NCI-H2196 (cell line): ENCODE results near the gene SCARB1.
A peak's percentile ranks its signal among the peaks of the same experiment; 100 is the strongest.

Experiments
- DNase-seq: peaks from one replicate; lab custom pipeline; 2025; ENCODE audit not compliant: unreplicated experiment; lab: John Stamatoyannopoulos, UW

Gene SCARB1

DNA sequence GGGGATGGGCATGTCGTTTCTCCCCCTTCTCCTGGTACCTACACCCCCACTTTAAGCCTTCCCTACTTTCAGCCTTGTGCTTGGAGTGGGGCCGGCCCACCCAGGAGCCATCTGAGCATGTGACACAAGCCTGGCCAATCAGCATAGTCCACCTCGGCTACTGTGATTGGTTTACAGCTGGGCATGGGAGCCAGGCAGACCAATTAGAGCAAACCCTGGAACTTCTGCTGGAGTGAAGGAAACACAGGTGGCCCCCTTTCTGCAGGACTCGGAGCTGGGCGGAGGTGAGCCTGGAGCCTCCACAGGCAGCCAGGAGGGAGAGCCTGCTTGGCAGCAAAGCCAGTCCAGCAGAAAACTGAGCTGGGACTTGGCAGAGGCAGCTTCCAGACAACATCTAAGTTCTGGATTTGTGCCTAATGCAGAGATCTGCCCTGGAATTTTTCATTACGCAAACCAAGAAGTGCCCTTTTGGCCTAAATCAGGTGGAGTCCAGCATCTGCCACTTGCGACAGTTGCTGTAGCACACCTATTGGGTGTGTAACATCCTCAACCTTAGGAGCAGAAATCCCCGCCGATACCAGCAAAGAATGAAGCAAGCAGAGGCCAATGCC is 59.5 kb downstream of the SCARB1 start:
- DNase-seq, result peak; percentile 66

GRCh38 chr12:124802361-124802760 is 61.3 kb downstream of the SCARB1 start:
- no peak for DNase-seq

GRCh38 chr12:124800506-124800905 is 63.2 kb downstream of the SCARB1 start:
- DNase-seq, result no peak

GRCh38 chr12:124797321-124797720 is 66.3 kb downstream of the SCARB1 start:
- DNase-seq, result no peak

- DNase-seq, result no peak
Observed at GRCh38 chr12:124796303-124796960, 67.2 kb downstream of the SCARB1 start.

DNA sequence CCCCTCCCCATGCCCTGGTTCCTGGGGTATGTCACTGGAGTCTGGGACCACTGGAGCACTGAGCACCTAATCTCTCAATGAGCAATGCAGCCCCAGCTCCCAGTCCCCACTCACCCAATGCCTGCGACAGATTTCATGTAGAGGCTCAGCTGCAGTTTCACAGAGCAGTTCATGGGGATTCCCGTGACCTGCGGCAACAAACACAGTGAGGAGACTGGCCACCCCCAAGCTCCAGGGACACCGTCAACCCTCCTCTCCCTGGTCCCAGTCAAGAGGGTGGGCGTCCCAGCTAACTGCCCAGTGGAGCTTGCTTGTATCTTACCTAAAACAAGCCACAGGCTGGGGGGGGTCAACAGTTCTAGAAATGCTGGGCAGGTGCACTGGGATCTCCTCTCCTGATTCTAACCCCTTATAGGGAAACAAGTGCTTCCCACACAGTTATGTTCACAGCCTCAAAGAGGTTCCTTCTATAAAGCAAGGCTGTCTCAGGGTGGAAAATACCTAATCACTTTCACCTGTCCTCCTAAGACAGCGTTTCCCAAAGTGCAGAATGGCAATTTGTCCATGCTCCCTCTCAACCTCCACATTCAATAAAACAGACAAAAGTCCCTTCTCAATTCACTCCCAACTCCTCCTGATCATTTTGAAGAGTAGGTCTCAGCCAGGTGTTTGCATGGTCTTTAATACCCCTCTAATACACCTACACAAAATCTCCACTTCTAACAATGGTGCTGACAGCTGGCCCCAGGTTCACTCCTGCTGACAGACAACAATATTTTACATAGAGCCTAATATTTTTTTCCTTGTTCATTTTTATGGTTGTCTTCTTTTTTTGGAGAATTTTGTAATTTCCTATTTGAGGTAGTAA is 68.3 kb downstream of the SCARB1 start:
- no peak for DNase-seq

DNA sequence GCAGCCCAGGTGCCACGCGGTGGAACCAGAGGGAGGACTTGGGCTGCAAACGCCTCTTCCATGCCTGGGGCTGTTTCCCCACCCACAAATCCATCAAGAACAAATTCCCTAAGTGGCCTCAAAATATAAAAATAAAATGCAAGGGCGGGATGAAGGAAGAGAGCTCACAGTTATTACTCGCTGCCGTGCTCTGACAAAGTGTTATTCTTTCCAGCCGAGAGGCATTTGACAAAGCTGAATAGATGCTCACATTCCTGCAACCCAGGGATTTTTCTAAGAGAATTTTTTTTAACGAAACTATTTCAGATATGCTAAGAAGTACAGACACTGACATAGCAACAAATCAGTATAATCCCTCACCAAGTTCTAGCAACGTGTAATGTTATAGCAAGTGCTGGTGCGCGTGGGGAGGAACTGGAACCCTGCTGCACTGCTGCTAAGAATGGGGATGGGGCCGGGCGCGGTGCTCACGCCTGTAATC is 70.7 kb downstream of the SCARB1 start:
- no peak for DNase-seq

DNA sequence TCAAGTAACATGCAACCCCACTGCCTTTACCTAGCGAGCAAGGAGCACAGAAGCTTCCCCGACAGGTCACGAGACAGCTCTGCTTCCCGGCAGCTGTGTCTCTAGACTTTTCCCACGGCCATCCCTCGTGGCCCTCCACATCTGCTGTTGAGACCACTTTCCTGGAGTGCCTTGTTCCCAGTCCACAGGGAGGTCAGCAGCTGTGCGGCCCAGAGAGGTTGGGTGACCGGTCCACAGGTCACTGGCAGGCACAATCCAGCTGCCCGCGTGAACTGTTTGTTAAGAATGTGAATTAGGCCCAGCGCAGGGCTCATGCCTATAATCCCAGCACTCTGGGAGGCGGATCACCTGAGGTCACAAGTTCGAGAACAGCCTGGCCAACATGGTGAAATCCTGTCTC is 71.5 kb downstream of the SCARB1 start:
- DNase-seq, result no peak

DNA sequence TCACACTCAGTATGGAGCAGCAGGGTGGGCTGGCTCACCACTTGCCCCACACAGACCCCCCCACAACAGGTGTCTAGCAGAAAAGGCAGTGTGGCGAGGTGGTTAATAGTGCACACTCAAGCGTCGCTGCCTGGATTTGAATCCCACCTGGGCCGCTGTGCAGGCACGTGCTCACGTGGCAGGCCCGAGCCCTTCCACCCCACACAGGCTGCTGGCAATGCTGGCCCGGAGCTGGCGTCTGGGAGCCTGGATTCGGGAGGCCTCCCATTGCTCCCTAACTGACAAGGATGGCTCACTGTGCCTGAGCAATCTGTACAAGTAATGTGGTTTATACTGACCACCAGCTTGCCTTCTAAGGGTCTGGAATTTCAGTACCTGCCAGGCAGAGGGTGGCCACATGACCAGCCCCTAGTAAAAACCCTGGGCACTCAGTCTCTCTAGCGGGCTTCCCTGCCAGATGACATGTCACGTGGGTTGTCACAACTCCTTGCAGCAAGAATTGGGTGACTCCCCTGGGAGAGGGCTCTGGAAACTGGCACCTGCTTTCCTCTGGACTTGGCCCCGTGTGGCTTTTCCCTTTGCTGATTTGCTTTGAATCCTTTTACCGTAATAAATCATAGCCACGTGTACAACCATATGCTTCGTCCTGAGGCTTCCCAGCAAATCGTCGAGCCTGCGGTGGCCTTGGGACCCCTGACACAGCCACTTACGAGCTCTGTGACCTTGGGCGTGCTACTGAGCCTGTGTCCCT is 72.8 kb downstream of the SCARB1 start:
- no peak for DNase-seq

DNA sequence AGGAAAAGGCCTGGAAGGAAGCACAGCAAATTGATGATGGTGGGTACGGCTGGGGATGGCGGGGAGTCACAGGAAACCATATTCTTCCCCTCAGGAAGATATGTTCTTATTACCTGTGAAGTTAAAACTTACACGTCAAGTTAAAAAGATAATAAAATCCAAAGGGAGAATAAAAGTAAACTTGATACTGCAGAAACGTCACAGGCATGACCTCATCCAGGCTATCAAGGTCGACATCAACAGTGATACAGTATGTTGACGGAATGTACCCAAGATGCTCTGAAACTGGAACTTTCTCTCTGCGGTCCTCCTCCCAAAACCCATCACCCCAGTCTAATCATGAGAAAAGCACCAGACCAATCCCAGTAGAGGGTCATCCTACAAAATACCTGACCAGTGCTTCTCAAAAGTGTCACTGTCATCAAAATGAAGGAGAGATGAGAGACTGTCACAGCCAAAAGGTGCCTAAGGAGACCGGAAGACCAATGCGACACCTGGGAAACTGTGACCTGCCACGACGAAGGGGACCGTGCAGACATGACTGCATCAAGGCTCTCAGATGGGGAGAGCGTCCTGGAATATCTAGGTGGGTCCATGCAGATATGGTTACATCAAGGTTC is 74.6 kb downstream of the SCARB1 start:
- DNase-seq, result no peak

DNA sequence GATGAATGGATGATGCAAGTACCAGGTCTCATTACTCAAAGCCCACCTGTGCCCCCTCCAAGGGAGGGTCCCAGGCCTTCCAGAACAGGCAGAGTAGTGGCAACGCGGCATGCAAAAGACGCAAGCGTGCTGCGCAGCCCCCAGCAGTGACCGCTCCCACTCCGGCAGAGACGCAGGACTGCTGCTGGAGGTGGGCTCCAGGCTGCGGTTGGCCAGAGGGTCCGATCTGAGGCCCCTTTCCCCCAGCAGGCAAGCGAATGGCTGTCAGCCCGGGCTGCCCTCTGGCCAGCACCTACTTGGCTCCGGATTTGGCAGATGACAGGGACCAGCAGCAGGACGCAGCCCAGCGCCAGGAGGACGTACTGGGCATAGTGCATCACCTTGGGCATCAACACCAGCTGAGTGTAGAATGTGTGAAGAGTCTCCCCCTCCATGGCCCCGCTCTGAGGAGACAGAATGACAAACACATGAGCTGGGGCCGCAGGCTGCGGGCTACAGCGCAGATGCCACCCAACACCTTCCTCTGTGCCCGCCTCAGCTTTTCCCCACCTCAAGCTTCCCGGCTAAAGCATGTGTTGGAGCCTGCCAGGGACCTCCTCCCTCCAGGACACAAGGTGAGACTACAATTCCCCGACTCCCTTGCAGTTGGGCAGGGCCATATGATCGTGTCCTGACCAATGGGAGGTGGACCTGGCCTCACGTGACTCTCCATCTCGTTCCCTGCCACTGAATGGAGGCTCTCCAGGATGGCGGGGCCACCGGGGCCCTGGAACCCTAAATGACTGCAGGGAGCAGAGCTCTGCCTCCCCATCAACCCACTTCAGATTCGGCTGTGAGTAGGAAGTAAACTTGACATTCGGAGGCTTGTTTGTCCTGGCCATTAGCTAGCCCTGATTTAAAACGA is 77.4 kb downstream of the SCARB1 start:
- peak; percentile 78 for DNase-seq

GRCh38 chr12:124784871-124785572 is 78.6 kb downstream of the SCARB1 start:
- DNase-seq, result no peak

GRCh38 chr12:124783087-124783486 is 80.6 kb downstream of the SCARB1 start:
- no peak for DNase-seq

DNA sequence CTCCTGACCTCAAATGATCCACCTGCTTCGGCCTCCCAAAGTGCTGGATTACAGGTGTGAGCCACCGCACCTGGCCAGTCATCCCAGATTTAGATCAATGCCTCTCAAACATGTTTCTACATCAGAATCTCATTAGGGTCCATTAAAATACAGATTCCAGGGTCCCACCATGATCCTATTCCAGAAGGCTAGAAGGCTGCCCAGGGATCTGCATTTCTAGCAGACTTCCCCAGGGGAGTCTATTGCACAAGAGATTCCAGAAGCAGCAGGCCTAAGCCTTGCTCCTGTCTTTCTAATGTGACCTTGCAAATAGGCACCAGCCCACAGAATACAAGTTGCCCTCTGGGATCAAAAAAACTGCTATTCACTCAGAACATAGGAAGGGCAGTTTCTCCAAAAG is 81.5 kb downstream of the SCARB1 start:
- DNase-seq, result no peak

DNA sequence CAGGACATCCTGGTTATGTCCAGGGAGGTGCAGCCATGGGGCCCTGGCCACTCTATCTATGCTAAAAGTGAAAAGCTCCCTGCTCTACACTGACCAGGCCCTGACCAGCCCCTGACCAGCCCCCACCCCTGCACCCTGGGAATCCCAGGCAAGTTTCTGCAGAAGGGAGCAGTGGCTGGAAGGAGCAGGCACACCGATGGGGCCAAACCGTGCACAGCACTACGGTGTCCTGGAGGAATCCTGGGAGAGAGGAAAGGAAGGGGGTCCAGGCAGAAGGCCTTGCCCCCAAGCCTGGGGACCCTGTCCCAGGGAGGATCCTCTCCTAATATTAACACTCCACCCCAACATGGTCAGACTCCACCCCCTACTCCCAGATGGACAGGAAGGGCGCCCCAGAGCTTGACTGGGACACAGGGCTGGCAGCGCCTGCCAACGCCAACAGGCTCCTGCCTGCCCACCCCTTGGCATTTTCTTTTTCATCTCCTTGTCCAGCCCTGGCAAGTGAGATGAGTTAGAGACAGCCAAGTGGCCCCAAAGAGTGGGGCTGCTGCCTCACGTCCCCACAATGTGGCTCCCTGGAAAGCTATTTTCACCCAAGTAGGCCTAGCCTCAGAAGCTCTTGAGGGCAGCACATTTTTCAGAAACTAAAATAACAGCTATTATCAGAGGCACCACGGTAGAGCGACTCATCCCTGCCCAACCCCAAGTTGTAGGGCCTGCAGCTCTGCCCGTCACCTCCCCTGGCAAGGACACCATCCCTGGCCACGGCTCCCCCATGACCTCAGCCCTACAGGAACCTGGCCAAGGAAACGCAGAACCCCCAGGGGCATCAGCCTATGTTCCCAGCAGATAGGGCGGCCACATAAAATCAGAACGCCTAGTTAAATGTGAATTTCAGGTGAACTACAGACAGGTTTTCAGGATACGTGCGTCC is 82.6 kb downstream of the SCARB1 start:
- no peak for DNase-seq

GRCh38 chr12:124780336-124780735 is 83.3 kb downstream of the SCARB1 start:
- no peak for DNase-seq

DNA sequence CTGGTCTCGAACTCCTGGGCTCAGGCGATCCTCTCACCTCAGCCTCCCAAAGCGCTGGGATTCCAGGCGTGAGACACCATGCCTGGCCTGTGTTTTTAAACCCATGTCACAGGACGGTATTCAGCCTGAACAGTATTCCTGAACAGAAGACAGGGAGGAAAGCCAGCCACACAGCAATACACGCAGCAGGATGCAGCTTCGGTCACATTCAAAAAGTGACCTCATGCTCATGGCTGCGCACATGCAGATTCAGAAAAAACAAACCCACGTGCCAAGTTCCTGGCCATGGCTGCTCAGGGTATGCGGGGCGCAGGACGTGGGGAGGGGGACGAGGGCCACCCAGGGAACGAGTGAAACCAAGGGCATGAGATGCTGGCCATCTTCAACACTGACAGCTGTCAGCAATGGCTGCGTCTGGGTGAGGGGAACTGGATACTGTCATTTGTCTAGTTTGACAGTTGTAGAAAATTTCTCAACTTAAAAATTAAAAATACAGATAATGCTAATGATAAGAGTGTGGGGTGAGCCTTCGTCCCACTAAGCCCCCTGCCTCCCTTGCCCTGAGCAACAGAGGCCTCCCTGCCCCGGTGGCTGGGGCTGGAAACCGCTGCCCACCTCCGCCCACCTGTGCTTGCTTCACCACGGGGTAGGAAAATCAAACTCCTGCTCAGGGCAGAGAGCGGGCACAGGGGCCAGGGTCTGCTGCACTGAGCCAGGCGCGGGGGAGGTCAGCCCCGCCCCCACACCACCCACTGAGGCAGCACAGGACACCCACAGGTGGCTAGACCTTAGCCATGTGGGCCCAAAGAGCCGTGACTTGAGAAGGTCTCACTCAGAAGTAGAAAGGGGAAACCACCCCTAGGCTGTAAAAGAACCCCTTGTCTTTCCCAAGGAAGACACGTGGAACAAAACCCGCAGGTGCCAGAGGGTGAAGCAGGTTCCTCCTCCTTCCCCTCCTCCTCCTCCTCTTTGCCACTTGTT is 84.2 kb downstream of the SCARB1 start:
- DNase-seq, result no peak
